ENCODE data around the gene PREPL. TPM values are rescaled to one million over a fixed set of nuclear protein-coding genes. Genes with fewer than 3 reads are reported as not detected.

Gene PREPL
- 41.3 and 44.9 TPM in 2 replicates for total RNA-seq

DNA sequence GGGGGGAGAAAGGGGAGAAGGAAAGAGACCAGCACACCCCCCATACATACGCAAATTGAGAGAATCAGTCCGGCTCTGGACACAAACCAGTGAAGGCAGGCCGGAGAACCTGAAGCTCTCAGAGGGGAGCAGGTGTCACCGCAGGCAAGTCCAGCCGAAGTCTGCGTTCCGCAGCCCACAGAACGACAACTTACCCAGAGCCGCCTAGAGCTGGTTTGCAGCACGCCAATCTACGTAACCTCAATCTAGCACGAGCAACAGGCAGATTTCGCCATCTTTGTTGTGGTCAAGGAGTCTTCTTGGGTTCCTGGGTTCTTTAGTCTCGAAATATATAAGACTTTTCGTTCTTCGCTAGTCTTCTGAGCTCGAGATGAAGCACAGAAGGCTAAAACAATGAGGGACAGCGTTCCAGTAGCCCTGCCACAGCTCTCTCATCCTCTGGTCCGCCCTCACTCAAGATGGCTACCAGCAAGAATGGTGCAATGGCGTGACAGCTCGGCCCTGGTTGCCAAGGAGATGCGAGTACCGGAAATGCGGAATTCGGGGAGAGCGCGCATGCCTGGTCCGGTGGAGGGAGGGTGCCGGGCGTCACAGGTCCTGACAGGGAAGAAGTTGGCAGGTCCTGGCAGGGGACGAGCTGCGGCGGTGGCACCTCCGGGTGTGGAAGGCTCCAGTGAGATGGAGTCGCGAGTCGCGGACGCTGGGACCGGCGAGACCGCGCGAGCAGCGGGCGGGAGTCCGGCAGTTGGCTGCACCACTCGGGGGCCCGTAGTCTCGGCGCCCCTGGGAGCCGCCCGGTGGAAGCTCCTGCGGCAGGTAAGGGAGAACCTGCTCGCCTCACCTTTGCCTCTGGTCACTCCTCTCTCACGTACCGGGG is at the start of gene PREPL, which contains the start of gene CAMKMT:
Gene PREPL (minus strand): TSS at position 165 of the 877 bp plus-strand sequence. CDS start 15,152 bp downstream, outside the sequence.
Gene CAMKMT (plus strand): TSS at position 618 of the 877 bp plus-strand sequence.
- peaks cover 67% of the 10 kb centered on the region for H3K79me2 ChIP-seq (ENCODE audit: insufficient read depth, low read length)
- H3K27ac ChIP-seq (ENCODE audit: low read depth, low read length), result peak within 1 kb of the TSS; percentile 100
- TF ChIP-seq CTCF (IDR thresholded peaks at IDR 0.05; ENCODE audit: extremely low read depth, low read depth, low read length), result no peak
- H3K4me3 ChIP-seq (ENCODE audit: insufficient read depth, low read length), result peak within 1 kb of the TSS; percentile 94
- H3K9me3 ChIP-seq (ENCODE audit: low read depth, low read length), result no peaks in the 10 kb centered on the region
- no peaks in the 10 kb centered on the region for H3K27me3 ChIP-seq (ENCODE audit: insufficient read depth, low read length)
- DNase-seq (ENCODE audit: insufficient read length, low spot score, missing footprints), result peak; percentile 96
- H3K4me2 ChIP-seq (ENCODE audit: insufficient read depth, low read length), result peak within 1 kb of the TSS; percentile 99
- H4K20me1 ChIP-seq (ENCODE audit: insufficient read depth, low read length), result peaks cover 24% of the 10 kb centered on the region
- peak within 1 kb of the TSS; percentile 100 for H2AFZ ChIP-seq (ENCODE audit: low read length)
- H3K4me1 ChIP-seq (ENCODE audit: insufficient read depth, low read length), result peaks cover 30% of the 10 kb centered on the region
- H3K36me3 ChIP-seq (ENCODE audit: insufficient read depth, low read length), result no peaks in the 10 kb centered on the region

- no peak overlapping the region for H3K27ac ChIP-seq (ENCODE audit: low read depth, low read length)
- DNase-seq (ENCODE audit: insufficient read length, low spot score, missing footprints), result no peak
- no peaks in the 10 kb centered on the region for H3K79me2 ChIP-seq (ENCODE audit: insufficient read depth, low read length)
- peak overlapping the region; percentile 55 for H3K4me3 ChIP-seq (ENCODE audit: insufficient read depth, low read length)
- H3K27me3 ChIP-seq (ENCODE audit: insufficient read depth, low read length), result no peaks in the 10 kb centered on the region
- no peaks in the 10 kb centered on the region for H3K36me3 ChIP-seq (ENCODE audit: insufficient read depth, low read length)
- no peaks in the 10 kb centered on the region for H3K9me3 ChIP-seq (ENCODE audit: low read depth, low read length)
- no peaks in the 10 kb centered on the region for H4K20me1 ChIP-seq (ENCODE audit: insufficient read depth, low read length)
- H3K4me2 ChIP-seq (ENCODE audit: insufficient read depth, low read length), result peak overlapping the region; percentile 69
- H2AFZ ChIP-seq (ENCODE audit: low read length), result peak overlapping the region; percentile 11
- no peak for TF ChIP-seq CTCF (IDR thresholded peaks at IDR 0.05; ENCODE audit: extremely low read depth, low read depth, low read length)
- no peaks in the 10 kb centered on the region for H3K4me1 ChIP-seq (ENCODE audit: insufficient read depth, low read length)
Observed at GRCh38 chr2:44398243-44398897, 37.1 kb upstream of the PREPL start.

DNA sequence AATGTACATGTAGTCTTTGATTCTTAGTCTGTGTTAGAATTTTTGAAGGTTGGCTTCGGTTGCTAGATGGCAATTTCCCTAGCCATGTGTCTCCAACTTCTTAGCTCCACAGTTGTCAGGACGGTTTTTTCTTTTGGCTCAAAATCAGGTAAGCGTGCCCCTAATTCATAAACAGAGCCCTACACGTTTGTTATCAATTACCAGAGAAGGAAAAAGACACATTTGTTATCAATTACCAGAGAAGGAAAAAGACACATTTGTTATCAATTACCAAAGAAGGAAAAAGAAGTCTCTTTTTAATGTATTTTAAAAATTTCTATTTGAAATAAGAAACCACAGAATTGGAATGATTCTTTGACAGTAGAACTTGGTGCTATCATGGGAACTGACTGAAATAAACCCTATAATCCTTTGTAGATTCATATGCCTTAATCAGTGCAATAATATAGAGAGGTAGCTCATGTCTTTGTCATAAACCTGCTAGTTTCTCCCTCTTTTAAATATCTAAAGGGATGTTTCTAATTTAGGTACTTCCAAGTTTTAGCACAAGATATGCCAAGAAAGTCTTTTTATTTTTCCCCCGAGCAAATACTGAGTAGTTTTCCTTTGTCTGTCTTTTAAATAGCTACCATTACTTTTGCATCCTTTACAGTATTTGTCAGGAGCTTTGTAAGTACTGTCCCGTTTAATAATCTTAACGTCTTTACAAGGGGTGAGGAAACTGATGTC is 36.3 kb upstream of the PREPL start:
- H3K4me1 ChIP-seq (ENCODE audit: insufficient read depth, low read length), result no peaks in the 10 kb centered on the region
- DNase-seq (ENCODE audit: insufficient read length, low spot score, missing footprints), result no peak
- H3K4me3 ChIP-seq (ENCODE audit: insufficient read depth, low read length), result peak overlapping the region; percentile 55
- H3K9me3 ChIP-seq (ENCODE audit: low read depth, low read length), result no peaks in the 10 kb centered on the region
- H2AFZ ChIP-seq (ENCODE audit: low read length), result peak overlapping the region; percentile 11
- H3K27me3 ChIP-seq (ENCODE audit: insufficient read depth, low read length), result no peaks in the 10 kb centered on the region
- no peak for TF ChIP-seq CTCF (IDR thresholded peaks at IDR 0.05; ENCODE audit: extremely low read depth, low read depth, low read length)
- no peaks in the 10 kb centered on the region for H3K36me3 ChIP-seq (ENCODE audit: insufficient read depth, low read length)
- no peaks in the 10 kb centered on the region for H3K79me2 ChIP-seq (ENCODE audit: insufficient read depth, low read length)
- no peak overlapping the region for H3K27ac ChIP-seq (ENCODE audit: low read depth, low read length)
- H3K4me2 ChIP-seq (ENCODE audit: insufficient read depth, low read length), result peak overlapping the region; percentile 69
- no peaks in the 10 kb centered on the region for H4K20me1 ChIP-seq (ENCODE audit: insufficient read depth, low read length)

Data from osteoblast (primary cell).